ENCODE measurements around the gene MAP1B. TPM values are rescaled to one million over a fixed set of nuclear protein-coding genes. Genes with fewer than 3 reads are reported as not detected.

The MAP1B gene
- total RNA-seq (2012; rRNA removed): 197 and 223 TPM in 2 replicates

DNA sequence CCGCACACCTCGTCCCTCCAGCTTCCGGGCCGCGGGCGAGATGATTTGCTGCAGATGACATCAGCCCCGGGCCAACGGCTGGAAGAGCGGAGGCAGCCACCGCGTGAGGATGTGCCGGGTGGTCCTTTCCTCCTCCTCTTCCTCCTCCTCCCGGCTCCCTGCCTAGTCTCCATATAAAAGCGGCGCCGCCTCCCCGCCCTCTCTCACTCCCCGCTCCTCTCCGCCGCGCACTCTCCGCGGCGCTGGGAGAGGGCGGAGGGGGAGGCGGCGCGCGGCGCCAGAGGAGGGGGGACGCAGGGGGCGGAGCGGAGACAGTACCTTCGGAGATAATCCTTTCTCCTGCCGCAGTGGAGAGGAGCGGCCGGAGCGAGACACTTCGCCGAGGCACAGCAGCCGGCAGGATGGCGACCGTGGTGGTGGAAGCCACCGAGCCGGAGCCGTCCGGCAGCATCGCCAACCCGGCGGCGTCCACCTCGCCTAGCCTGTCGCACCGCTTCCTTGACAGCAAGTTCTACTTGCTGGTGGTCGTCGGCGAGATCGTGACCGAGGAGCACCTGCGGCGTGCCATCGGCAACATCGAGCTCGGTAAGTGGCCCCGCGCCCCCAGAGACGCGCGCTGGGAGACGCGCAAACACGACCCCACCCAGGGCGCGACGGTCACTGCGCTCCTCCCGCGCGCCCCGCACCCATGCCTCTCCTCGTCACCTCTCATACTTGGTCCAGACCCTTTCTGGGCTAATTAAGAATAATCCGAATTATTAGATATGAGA lies at the start of gene MAP1B:
Gene MAP1B (plus strand): TSS at position 345 of the 770 bp plus-strand sequence. CDS start 57 bp downstream, at position 402.
- Histone ChIP-seq H3K4me3 (ENCODE audit: low read length) (peak within 1 kb of the TSS; percentile 97), H3K4me2 (ENCODE audit: low read length) (peak within 1 kb of the TSS; percentile 93), H3K27me3 (ENCODE audit: control insufficient read depth, insufficient read depth, low read length) (no peaks in the 10 kb centered on the region), H3K36me3 (ENCODE audit: insufficient read depth, low read length) (peaks cover 9% of the 10 kb centered on the region), H3K4me1 (ENCODE audit: control insufficient read depth, insufficient read depth, low read length) (peaks cover 21% of the 10 kb centered on the region), H3K9ac (ENCODE audit: low read depth, low read length) (peak within 1 kb of the TSS; percentile 89), H3K9me3 (replicated peaks; ENCODE audit: low read length) (no peaks in the 10 kb centered on the region)

DNA sequence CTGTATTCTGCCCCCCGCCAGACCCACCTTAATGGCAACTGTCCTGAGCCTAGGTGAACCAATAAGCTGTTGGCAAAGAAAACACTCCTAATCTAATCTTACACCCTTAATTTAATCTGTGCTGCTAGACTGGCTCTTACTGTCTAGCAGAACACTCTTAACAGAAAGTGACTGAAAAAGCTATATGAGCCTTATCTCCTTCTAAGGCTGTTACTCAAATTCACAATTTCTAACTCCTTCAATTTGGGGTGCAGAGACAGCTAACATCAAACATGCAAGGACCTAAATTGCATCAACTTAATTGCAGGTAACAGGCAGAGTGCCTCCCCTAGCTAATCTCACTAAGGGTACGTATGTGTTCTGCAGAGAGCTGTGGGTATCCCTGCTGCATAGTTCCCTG lies 49.5 kb upstream of the MAP1B start:
- peaks cover 56% of the 10 kb centered on the region for H3K27me3 ChIP-seq (ENCODE audit: control insufficient read depth, insufficient read depth, low read length)
- H3K9ac ChIP-seq (ENCODE audit: low read depth, low read length): no peak overlapping the region
- no peak overlapping the region for H3K4me2 ChIP-seq (ENCODE audit: low read length)
- H3K36me3 ChIP-seq (ENCODE audit: insufficient read depth, low read length): no peaks in the 10 kb centered on the region
- no peaks in the 10 kb centered on the region for H3K9me3 ChIP-seq (replicated peaks; ENCODE audit: low read length)
- no peak overlapping the region for H3K4me3 ChIP-seq (ENCODE audit: low read length)
- no peaks in the 10 kb centered on the region for H3K4me1 ChIP-seq (ENCODE audit: control insufficient read depth, insufficient read depth, low read length)

DNA sequence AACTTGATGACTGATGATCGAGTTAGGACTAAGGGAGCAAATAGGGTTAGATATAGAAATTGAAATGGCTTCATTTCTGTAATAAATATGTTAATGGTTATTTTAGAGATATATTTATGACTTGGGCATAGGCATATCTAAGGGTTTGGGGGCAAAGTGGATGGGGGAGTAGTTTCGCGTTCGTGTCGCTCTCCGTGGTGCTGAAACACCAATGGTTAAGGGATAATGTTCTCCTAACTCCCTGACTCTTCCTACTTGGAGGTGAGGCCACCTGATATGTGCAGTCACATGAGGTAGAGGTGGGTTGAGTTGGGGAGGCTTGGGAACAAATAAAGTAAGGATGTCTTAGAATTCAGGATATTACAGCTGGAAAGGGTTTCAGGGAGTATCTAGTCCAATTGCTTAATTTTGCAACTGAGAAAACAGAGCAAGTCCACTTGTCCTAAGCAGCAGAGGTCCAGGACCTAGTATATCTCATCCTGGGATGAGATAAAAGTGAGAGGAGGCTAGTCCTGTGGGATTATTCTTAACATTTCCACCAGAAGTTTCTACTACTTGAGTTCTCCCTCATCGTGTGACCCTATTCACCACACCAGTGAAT lies 44.0 kb upstream of the MAP1B start:
- Histone ChIP-seq H3K27me3 (ENCODE audit: control insufficient read depth, insufficient read depth, low read length) (peaks cover 31% of the 10 kb centered on the region), H3K4me3 (ENCODE audit: low read length) (no peak overlapping the region)

DNA sequence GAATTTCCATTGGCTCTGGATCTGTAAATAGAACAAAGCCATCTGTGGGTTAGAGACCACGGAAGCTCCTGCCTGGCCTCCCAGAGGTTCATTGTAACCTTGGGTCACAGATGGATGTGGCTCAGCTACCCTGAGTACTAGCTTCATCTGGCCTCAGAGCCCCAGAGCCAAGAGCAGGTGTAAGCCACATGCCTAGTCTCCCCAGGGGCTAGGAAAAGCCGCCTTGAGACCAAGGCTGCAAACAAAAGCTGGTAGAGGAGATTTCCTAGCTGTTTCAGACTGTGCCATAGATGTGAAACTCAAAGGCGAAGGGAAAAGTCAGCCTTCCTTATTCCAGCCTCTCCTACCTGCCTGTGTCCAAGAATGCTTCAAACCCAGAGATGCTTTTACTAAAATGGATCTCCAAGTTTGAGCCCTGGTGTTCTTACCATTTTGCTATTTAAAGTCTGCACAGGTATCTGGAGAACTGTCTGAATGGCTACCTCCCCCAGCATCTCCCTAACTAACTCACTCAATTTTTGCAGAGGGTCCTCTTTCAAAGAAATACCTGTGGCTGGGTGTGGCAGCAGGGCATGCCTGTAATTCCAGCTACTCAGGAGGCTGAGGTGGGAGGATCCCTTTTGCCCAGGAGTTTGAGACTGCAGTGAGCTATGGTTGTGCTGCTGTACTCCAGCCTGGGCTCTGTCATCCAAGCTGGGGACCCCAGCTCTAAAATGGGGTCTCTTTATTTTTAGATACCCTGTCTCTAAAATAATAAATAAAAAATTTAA lies 42.3 kb upstream of the MAP1B start:
- H3K27me3 ChIP-seq (ENCODE audit: control insufficient read depth, insufficient read depth, low read length): peaks cover 23% of the 10 kb centered on the region

More for the DNA sequence above, 44.0 kb upstream of the MAP1B start:
- Histone ChIP-seq H3K4me2 (ENCODE audit: low read length) (no peak overlapping the region), H3K9me3 (replicated peaks; ENCODE audit: low read length) (no peaks in the 10 kb centered on the region), H3K4me1 (ENCODE audit: control insufficient read depth, insufficient read depth, low read length) (peaks cover 15% of the 10 kb centered on the region), H3K9ac (ENCODE audit: low read depth, low read length) (no peak overlapping the region), H3K36me3 (ENCODE audit: insufficient read depth, low read length) (no peaks in the 10 kb centered on the region)

DNA sequence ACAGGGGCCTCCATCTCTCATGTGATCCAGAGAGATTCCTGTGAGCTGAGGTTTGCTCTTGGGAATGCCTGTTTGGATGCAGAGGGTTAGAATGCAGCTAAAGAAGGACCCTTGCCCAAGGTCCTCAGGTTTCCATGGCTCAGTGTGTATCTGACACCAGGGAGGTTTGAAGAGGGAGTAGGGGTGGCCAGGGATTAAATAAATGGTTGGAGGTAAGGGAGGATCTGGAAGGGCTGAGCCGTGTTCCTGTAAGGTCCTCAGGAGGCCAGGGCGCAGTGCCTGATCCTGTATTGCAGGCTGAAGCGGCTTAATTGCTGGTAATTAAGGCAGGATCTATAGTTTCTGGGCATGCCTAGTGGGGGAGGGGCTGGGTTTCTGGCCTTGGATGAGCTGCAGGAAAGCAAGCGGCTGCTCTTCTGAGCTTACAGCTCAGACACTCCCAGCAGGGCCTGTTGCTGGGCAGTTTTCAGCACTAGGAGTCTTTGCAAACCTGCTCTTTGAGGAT lies 41.5 kb upstream of the MAP1B start:
- Histone ChIP-seq H3K27me3 (ENCODE audit: control insufficient read depth, insufficient read depth, low read length) (peaks cover 24% of the 10 kb centered on the region), H3K9me3 (replicated peaks; ENCODE audit: low read length) (no peaks in the 10 kb centered on the region), H3K4me1 (ENCODE audit: control insufficient read depth, insufficient read depth, low read length) (peaks cover 15% of the 10 kb centered on the region), H3K4me3 (ENCODE audit: low read length) (no peak overlapping the region), H3K9ac (ENCODE audit: low read depth, low read length) (no peak overlapping the region), H3K36me3 (ENCODE audit: insufficient read depth, low read length) (no peaks in the 10 kb centered on the region), H3K4me2 (ENCODE audit: low read length) (no peak overlapping the region)

More for the DNA sequence above, 42.3 kb upstream of the MAP1B start:
- H3K4me2 ChIP-seq (ENCODE audit: low read length): no peak overlapping the region
- no peak overlapping the region for H3K9ac ChIP-seq (ENCODE audit: low read depth, low read length)
- peaks cover 15% of the 10 kb centered on the region for H3K4me1 ChIP-seq (ENCODE audit: control insufficient read depth, insufficient read depth, low read length)
- no peaks in the 10 kb centered on the region for H3K36me3 ChIP-seq (ENCODE audit: insufficient read depth, low read length)
- no peaks in the 10 kb centered on the region for H3K9me3 ChIP-seq (replicated peaks; ENCODE audit: low read length)
- no peak overlapping the region for H3K4me3 ChIP-seq (ENCODE audit: low read length)

DNA sequence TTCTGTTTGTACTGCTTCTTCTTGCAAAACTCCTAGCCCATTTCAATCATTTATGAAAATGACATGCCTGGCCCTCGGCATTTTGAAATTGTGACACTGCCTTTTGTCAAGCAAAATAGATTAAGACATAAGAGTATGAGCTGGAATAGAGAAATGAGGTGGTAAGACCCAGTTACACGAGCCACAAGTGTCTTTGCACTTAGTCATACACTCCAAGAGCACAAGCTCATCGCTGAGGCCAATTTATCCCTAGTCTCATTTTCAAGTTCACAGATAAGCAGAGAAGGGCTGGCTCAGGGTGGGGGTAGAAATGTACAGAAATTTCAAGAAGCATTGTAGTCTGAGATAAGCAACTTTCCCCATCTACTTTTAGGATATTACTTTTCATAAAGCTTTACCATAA lies 40.6 kb upstream of the MAP1B start:
- Histone ChIP-seq H3K4me3 (ENCODE audit: low read length) (no peak overlapping the region), H3K4me1 (ENCODE audit: control insufficient read depth, insufficient read depth, low read length) (peaks cover 15% of the 10 kb centered on the region), H3K9ac (ENCODE audit: low read depth, low read length) (no peak overlapping the region)

DNA sequence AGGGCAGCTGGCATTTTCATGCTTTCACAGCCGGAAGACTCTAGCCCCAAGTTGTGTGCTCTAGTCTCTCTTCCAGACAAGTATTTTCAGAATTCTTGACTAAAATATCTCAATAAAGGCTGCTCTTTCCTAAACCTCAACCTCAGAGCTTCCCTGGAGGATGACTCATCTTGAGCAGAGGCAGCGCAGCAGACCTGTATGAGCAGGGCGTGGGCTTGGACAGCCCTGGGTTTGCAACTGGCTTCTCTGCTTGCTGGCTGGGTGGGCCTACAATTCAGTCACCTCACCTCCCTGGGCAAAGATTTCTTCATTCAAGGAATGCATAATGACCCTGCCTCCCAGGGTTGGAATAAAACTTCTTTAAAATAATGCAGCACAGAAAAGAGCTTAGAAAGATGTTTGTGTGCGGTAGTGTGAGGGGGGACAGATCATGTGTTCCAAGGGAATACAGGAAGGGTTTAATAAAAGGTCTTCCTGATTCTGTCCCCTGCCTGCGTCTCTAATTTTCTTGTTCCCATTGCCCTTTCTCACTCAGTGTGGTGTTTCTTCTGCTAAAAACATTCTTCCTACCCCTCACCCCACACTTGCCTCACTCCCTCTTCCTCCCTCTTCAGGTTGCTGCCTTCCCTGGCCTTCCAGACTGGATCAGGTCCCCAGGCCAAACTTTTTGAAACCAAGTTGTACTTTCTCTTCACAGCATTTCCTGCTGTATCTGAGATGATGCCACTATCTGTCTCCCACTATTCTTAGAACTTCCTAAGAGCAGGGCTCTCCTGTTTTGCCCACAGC lies 39.4 kb upstream of the MAP1B start:
- Histone ChIP-seq H3K4me3 (ENCODE audit: low read length) (no peak overlapping the region), H3K36me3 (ENCODE audit: insufficient read depth, low read length) (no peaks in the 10 kb centered on the region), H3K9ac (ENCODE audit: low read depth, low read length) (no peak overlapping the region), H3K27me3 (ENCODE audit: control insufficient read depth, insufficient read depth, low read length) (peaks cover 8% of the 10 kb centered on the region), H3K9me3 (replicated peaks; ENCODE audit: low read length) (no peaks in the 10 kb centered on the region), H3K4me1 (ENCODE audit: control insufficient read depth, insufficient read depth, low read length) (peaks cover 15% of the 10 kb centered on the region), H3K4me2 (ENCODE audit: low read length) (peak overlapping the region; percentile 23)

More for the DNA sequence above, 40.6 kb upstream of the MAP1B start:
- H3K9me3 ChIP-seq (replicated peaks; ENCODE audit: low read length): no peaks in the 10 kb centered on the region
- H3K36me3 ChIP-seq (ENCODE audit: insufficient read depth, low read length): no peaks in the 10 kb centered on the region
- peak overlapping the region; percentile 29 for H3K4me2 ChIP-seq (ENCODE audit: low read length)
- peaks cover 17% of the 10 kb centered on the region for H3K27me3 ChIP-seq (ENCODE audit: control insufficient read depth, insufficient read depth, low read length)

DNA sequence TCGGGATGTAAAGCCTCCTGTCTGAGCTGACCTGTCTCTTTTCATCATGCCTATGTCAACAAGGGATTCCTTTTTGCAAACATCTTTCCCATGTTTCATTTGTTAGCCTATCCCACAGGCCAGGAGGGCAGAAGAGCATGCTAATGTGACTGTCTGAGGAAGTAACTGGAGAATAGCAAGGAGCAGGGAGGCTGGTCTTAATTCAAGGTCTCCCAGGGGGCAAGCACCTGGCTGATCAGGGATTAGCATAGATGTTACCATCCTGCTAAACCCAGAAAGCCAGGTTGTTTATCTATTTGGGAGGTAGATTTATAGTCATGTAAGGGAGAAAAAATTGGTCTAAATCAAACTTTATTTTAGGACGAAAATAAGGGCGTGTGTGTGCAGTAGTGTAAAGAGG lies 36.7 kb upstream of the MAP1B start:
- Histone ChIP-seq H3K4me2 (ENCODE audit: low read length) (no peak overlapping the region), H3K9me3 (replicated peaks; ENCODE audit: low read length) (no peaks in the 10 kb centered on the region), H3K4me3 (ENCODE audit: low read length) (no peak overlapping the region), H3K27me3 (ENCODE audit: control insufficient read depth, insufficient read depth, low read length) (peaks cover 3% of the 10 kb centered on the region), H3K9ac (ENCODE audit: low read depth, low read length) (no peak overlapping the region), H3K4me1 (ENCODE audit: control insufficient read depth, insufficient read depth, low read length) (peaks cover 15% of the 10 kb centered on the region), H3K36me3 (ENCODE audit: insufficient read depth, low read length) (no peaks in the 10 kb centered on the region)

DNA sequence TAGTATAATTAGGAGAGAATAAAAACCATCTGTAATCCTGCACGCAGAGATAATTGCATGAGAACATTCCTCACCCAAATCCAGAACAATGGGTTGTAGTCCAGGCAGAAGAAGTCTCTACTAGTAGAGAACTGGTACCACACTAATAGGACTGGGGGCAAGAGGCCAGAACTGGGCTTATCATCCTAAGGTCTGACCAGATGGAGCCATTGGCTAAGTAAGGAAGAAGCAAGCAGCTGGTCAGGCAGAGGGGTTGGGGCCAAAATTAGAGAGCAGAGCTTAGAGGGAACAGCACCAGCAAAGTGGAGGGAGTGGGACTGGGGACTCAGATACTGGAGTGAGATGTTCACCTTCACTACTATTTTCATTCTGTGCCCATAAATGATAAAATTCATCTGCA lies 35.4 kb upstream of the MAP1B start:
- H3K36me3 ChIP-seq (ENCODE audit: insufficient read depth, low read length): no peaks in the 10 kb centered on the region
- no peaks in the 10 kb centered on the region for H3K9me3 ChIP-seq (replicated peaks; ENCODE audit: low read length)
- H3K4me1 ChIP-seq (ENCODE audit: control insufficient read depth, insufficient read depth, low read length): peaks cover 12% of the 10 kb centered on the region
- peaks cover 3% of the 10 kb centered on the region for H3K27me3 ChIP-seq (ENCODE audit: control insufficient read depth, insufficient read depth, low read length)
- no peak overlapping the region for H3K4me3 ChIP-seq (ENCODE audit: low read length)
- H3K9ac ChIP-seq (ENCODE audit: low read depth, low read length): no peak overlapping the region
- no peak overlapping the region for H3K4me2 ChIP-seq (ENCODE audit: low read length)

DNA sequence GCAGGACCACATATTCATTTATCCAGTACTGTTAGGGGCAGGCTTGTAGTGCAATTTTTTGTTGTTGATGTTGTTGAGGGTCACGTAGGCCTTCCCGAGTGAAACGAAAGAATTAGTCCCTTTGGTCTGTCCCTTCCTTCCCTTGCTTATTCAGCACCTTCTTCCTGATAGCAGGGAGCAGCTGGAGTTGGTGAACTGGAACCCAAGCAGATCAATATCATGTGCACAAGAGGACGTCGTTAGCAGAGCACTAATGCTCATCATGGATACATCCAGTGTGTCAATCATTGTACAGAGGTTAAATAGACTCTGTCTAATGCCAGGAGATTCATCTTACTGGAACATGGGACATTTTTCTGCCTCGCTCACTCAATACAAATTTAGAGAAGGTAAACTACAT lies 33.0 kb upstream of the MAP1B start:
- Histone ChIP-seq H3K9ac (ENCODE audit: low read depth, low read length) (no peak overlapping the region), H3K36me3 (ENCODE audit: insufficient read depth, low read length) (no peaks in the 10 kb centered on the region), H3K9me3 (replicated peaks; ENCODE audit: low read length) (no peaks in the 10 kb centered on the region), H3K4me3 (ENCODE audit: low read length) (no peak overlapping the region), H3K4me2 (ENCODE audit: low read length) (no peak overlapping the region), H3K4me1 (ENCODE audit: control insufficient read depth, insufficient read depth, low read length) (no peaks in the 10 kb centered on the region), H3K27me3 (ENCODE audit: control insufficient read depth, insufficient read depth, low read length) (peaks cover 10% of the 10 kb centered on the region)

DNA sequence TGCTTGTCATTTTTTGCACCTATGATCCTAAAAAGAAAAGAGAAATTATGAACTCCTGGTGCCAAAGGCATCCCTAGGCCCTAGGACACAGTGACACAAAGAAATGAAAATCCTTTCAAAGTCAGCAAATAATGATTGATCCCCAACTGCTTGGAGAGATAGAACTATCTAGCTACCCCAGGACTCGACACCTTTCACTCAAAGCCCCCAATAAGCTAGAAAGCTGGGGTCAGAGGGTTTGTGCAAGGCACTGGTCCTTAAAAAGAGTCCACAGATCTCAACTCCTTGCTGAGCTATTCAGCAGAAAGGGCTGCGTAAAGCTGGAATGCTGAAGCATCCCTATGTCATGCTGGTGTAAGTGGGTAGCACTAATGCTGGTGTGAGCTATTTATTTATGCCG lies 31.8 kb upstream of the MAP1B start:
- no peaks in the 10 kb centered on the region for H3K36me3 ChIP-seq (ENCODE audit: insufficient read depth, low read length)
- H3K27me3 ChIP-seq (ENCODE audit: control insufficient read depth, insufficient read depth, low read length): peaks cover 9% of the 10 kb centered on the region
- H3K4me3 ChIP-seq (ENCODE audit: low read length): no peak overlapping the region
- H3K4me2 ChIP-seq (ENCODE audit: low read length): no peak overlapping the region
- no peaks in the 10 kb centered on the region for H3K9me3 ChIP-seq (replicated peaks; ENCODE audit: low read length)
- no peak overlapping the region for H3K9ac ChIP-seq (ENCODE audit: low read depth, low read length)
- H3K4me1 ChIP-seq (ENCODE audit: control insufficient read depth, insufficient read depth, low read length): no peaks in the 10 kb centered on the region

Measured in skeletal muscle satellite cell (primary cell).